GM23248 (cell line): ENCODE data around the gene TMEM45B. TPM values are rescaled to one million over a fixed set of nuclear protein-coding genes. Genes with fewer than 3 reads are reported as not detected.
A peak's percentile ranks its signal among the peaks of the same experiment; 100 is the strongest.

Experiments used
- DNase-seq: peaks from one replicate; pipeline ENCODE4 v3.0.0-alpha.2; 2015
- H2AFZ ChIP-seq: fragments of 200-600 bp; sonication (generic); 2 replicates; pipeline ENCODE4 v1.6.1; 2016; ENCODE audit warnings: antibody characterized with exemption
- H3F3A ChIP-seq: fragments of 200-600 bp; sonication (generic); 2 replicates; pipeline ENCODE4 v1.6.1; 2016; ENCODE audit warnings: mild to moderate bottlenecking, antibody characterized with exemption, mixed run types; ENCODE audit not compliant: insufficient read depth
- H3K27ac ChIP-seq: fragments of 200-600 bp; sonication (generic); 2 replicates; pipeline ENCODE4 v1.5.1; 2016; ENCODE audit warnings: mild to moderate bottlenecking
- H3K27me3 ChIP-seq: fragments of 200-600 bp; sonication (generic); replicated peaks from 2 replicates; pipeline ENCODE4 v1.6.1; 2016; ENCODE audit warnings: mild to moderate bottlenecking; ENCODE audit not compliant: insufficient read depth
- H3K36me3 ChIP-seq: fragments of 200-600 bp; sonication (generic); 2 replicates; pipeline ENCODE4 v1.6.1; 2016; ENCODE audit warnings: low read depth, mild to moderate bottlenecking
- H3K4me1 ChIP-seq: fragments of 200-600 bp; sonication (generic); 2 replicates; pipeline ENCODE4 v1.6.1; 2016; ENCODE audit warnings: mild to moderate bottlenecking; ENCODE audit not compliant: insufficient read depth
- H3K4me2 ChIP-seq: fragments of 200-600 bp; sonication (generic); one replicate; pipeline ENCODE4 v1.6.1; 2016; ENCODE audit warnings: mild to moderate bottlenecking; ENCODE audit not compliant: unreplicated experiment
- H3K4me3 ChIP-seq: fragments of 200-600 bp; sonication (generic); 2 replicates; pipeline ENCODE4 v1.5.1; 2016; ENCODE audit warnings: mild to moderate bottlenecking
- H3K79me2 ChIP-seq: fragments of 200-600 bp; sonication (generic); 2 replicates; pipeline ENCODE4 v1.6.1; 2016; ENCODE audit warnings: mild to moderate bottlenecking; ENCODE audit not compliant: insufficient read depth
- H3K9ac ChIP-seq: fragments of 200-600 bp; sonication (generic); 2 replicates; pipeline ENCODE4 v1.6.1; 2016; ENCODE audit warnings: mild to moderate bottlenecking
- H3K9me2 ChIP-seq: fragments of 200-600 bp; sonication (generic); 2 replicates; pipeline ENCODE4 v1.6.1; 2016; ENCODE audit warnings: mixed run types, mild to moderate bottlenecking, moderate library complexity; ENCODE audit not compliant: insufficient read depth
- H3K9me3 ChIP-seq: fragments of 200-600 bp; sonication (generic); one replicate; pipeline ENCODE4 v1.6.1; 2017; ENCODE audit warnings: low read depth
- H4K20me1 ChIP-seq: fragments of 200-600 bp; sonication (generic); 2 replicates; pipeline ENCODE4 v1.6.0; 2016; ENCODE audit not compliant: insufficient read depth
- EZH2 ChIP-seq: fragments of 200-600 bp; sonication (generic); IDR thresholded peaks from 2 replicates; pipeline ENCODE4 v1.6.1; 2018; ENCODE audit warnings: antibody characterized with exemption, mild to moderate bottlenecking; ENCODE audit not compliant: insufficient read depth, poor library complexity, severe bottlenecking
- EZH2phosphoT487 ChIP-seq: fragments of 200-600 bp; sonication (generic); IDR thresholded peaks from 2 replicates; pipeline ENCODE4 v1.6.1; 2018; ENCODE audit warnings: antibody characterized with exemption, moderate library complexity, mild to moderate bottlenecking, low read depth; ENCODE audit not compliant: insufficient read depth
- WGBS, 2 experiments: methylation state at CpG; one replicate each; pipeline ENCODE4 v1.1.6; 2015 to 2017; ENCODE audit warnings: low lambda C conversion rate in 2 of 2, low coverage in 1 of 2; ENCODE audit errors: missing lambda C conversion rate in 2 of 2; 5-methylcytosine and 5-hydroxymethylcytosine counted together
- in situ Hi-C: fragments of 300-500 bp; cut with MboI; formaldehyde crosslinking; loops from 2 replicates; pipeline ENCODE4 v1.15.0; 2020
- polyA plus RNA-seq: library from polyadenylated mRNA; unstranded; fragments of >200 nt; fragmentation: Nextera tagmentation; extraction: Ambion mirVana; gene quantifications from 2 replicates; pipeline ENCODE4 v1.2.1, GENCODE V29; 2016
- total RNA-seq: library from RNA; depleted of rRNA; stranded (reverse); fragments of >200 nt; shearing (Covaris generic); gene quantifications from 2 replicates; pipeline ENCODE4 v1.2.3, GENCODE V29; 2014

TMEM45B gene
- total and polyA plus RNA-seq, 2 experiments from 2014 or later: not detected

- WGBS, 2 experiments: 83 to 86% methylated on average over 15 of the region's 15 CpGs
- peaks cover 60% of the 10 kb centered on the region for H3K27me3 ChIP-seq
- in situ Hi-C loops: no loop called here
- H3K4me1 ChIP-seq: peaks cover 14% of the 10 kb centered on the region
- no peak overlapping the region for H3K27ac ChIP-seq
- DNase-seq: no peak
- H3K4me2 ChIP-seq: no peak overlapping the region
- no peaks in the 10 kb centered on the region for H3K36me3 ChIP-seq
- H3K9me3 ChIP-seq: no peaks in the 10 kb centered on the region
- no peaks in the 10 kb centered on the region for H3K9me2 ChIP-seq
- H4K20me1 ChIP-seq: no peaks in the 10 kb centered on the region
- H3F3A ChIP-seq: peaks cover 15% of the 10 kb centered on the region
- H3K79me2 ChIP-seq: no peaks in the 10 kb centered on the region
- TF ChIP-seq EZH2: no peak
- TF ChIP-seq EZH2phosphoT487: no peak
- no peak overlapping the region for H2AFZ ChIP-seq
- no peak overlapping the region for H3K9ac ChIP-seq
- no peak overlapping the region for H3K4me3 ChIP-seq
Observed at GRCh38 chr11:129849447-129850130, 33.9 kb downstream of the TMEM45B start.

- Histone ChIP-seq H3K4me3 (no peak overlapping the region), H3K36me3 (no peaks in the 10 kb centered on the region), H3K9ac (no peak overlapping the region), H3K79me2 (no peaks in the 10 kb centered on the region), H3K4me1 (no peaks in the 10 kb centered on the region), H3K27ac (no peak overlapping the region), H3K27me3 (peaks cover 61% of the 10 kb centered on the region), H3K4me2 (no peak overlapping the region), H3K9me2 (no peaks in the 10 kb centered on the region), H3K9me3 (no peaks in the 10 kb centered on the region), H2AFZ (no peak overlapping the region), H4K20me1 (no peaks in the 10 kb centered on the region), H3F3A (no peaks in the 10 kb centered on the region)
- in situ Hi-C loops: no loop called here
- no peak for TF ChIP-seq EZH2phosphoT487
- no peak for TF ChIP-seq EZH2
- WGBS, 2 experiments: 75% methylated on average over 15 of the region's 15 CpGs
- peak; percentile 29 for DNase-seq
Observed at GRCh38 chr11:129852125-129852740, 36.6 kb downstream of the TMEM45B start.

DNA sequence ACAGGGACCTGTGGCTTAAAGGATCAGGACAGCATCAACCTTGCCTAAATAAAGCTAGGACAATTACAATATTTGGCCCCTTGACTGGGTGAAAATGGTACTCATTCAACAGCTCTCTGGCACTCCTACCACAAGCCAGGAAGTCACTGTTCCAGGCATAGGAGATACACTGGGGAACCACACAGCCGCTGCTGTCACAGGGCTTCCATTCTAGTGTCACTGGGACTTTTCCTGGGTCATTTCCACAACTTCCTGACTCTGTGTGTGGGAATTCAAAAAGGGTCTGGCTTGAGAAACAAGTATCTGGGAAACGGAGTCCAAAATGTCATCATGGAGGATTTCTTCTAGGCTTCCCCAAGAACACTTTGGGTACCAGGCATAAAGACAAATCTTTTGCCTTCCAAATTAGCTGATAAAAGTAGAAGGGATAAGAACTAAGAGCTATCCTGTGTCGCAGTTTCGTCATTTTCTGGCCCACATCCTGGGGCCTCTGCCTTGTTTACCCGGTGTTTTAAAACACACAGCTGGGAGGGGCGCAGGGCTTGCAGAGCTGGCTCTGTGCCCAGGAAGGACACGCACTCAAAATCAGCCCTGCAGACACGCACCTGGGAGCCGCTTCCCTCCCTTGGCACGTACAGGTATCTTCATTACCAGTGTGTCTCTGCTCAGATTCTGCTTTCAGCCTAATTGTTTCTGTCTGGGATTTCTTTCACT is 38.0 kb downstream of the TMEM45B start:
- 40 to 46% methylated on average over 10 of the region's 10 CpGs for WGBS, 2 experiments
- Histone ChIP-seq H3K79me2 (no peaks in the 10 kb centered on the region), H4K20me1 (no peaks in the 10 kb centered on the region)

GRCh38 chr11:129854232-129854805 is 38.7 kb downstream of the TMEM45B start:
- Histone ChIP-seq H3F3A (no peaks in the 10 kb centered on the region), H3K79me2 (no peaks in the 10 kb centered on the region), H3K9me2 (no peaks in the 10 kb centered on the region), H3K4me3 (no peak overlapping the region), H3K27ac (no peak overlapping the region), H3K4me1 (no peaks in the 10 kb centered on the region), H3K9me3 (no peaks in the 10 kb centered on the region), H3K9ac (no peak overlapping the region), H4K20me1 (no peaks in the 10 kb centered on the region), H3K36me3 (no peaks in the 10 kb centered on the region), H2AFZ (no peak overlapping the region), H3K4me2 (no peak overlapping the region), H3K27me3 (peaks cover 51% of the 10 kb centered on the region)
- DNase-seq: peak; percentile 22
- no peak for TF ChIP-seq EZH2
- TF ChIP-seq EZH2phosphoT487: no peak
- in situ Hi-C loops: no loop called here
- 75 to 80% methylated on average over 7 of the region's 7 CpGs for WGBS, 2 experiments

More for the DNA sequence above, 38.0 kb downstream of the TMEM45B start:
- no peak for TF ChIP-seq EZH2phosphoT487
- TF ChIP-seq EZH2: no peak
- H3K27ac ChIP-seq: no peak overlapping the region
- H3K9me2 ChIP-seq: no peaks in the 10 kb centered on the region
- in situ Hi-C loops: no loop called here
- peak; percentile 9 for DNase-seq
- no peaks in the 10 kb centered on the region for H3K36me3 ChIP-seq
- H3K9ac ChIP-seq: no peak overlapping the region
- no peak overlapping the region for H3K4me2 ChIP-seq
- H3K27me3 ChIP-seq: peaks cover 58% of the 10 kb centered on the region
- H3K9me3 ChIP-seq: no peaks in the 10 kb centered on the region
- H3K4me1 ChIP-seq: no peaks in the 10 kb centered on the region
- no peak overlapping the region for H2AFZ ChIP-seq
- no peaks in the 10 kb centered on the region for H3F3A ChIP-seq
- no peak overlapping the region for H3K4me3 ChIP-seq
